ENCODE results near the gene OR8B3.

DNA sequence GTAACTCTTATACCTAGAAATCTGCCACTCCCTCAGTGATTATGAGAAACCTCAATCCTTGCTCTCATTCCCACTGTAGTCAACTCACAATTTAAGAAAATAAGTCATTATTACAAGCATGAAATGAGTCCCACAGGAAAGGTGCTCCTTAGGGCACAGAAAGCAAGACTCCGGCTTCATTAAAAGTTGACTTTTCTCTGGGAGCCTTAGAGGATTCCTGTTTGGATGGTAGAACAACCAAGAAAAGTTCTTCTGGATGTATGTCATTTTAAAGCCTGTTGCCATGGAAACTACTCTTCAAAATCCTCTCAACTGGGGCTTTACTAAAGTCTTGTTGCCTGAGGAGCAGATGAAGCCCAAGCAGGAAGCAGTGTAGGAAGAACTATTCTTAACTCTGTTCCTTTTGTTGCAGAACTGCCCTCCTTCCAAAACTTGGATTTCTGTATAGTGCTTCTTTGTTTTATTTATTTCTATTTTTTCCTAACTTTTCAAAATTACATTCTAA, 46.9 kb upstream of the OR8B3 start, which contains the start of gene OR8B8:
- no peak for TF ChIP-seq CTCF (conservative IDR thresholded peaks at IDR 0.05; ENCODE audit: low read depth, low read length)
- no peak for TF ChIP-seq EZH2 (IDR thresholded peaks at IDR 0.05; ENCODE audit: low read length, unreplicated experiment)
- no peak for TF ChIP-seq EZH2phosphoT487 (IDR thresholded peaks at IDR 0.05; ENCODE audit: borderline replicate concordance, low read length)

All from PC-3 (cell line).